HEK293 (cell line): ENCODE data around the gene HDAC10.

Experiments used
- GLIS1 ChIP-seq: fragments of 450-650 bp; formaldehyde crosslinking; IDR thresholded peaks from 2 replicates; pipeline ENCODE4 v1.5.1; 2016; ENCODE audit warnings: missing biosample characterization, missing genetic modification characterization
- HOXD13 ChIP-seq: sonication (generic); formaldehyde crosslinking; IDR thresholded peaks from 2 replicates; pipeline ENCODE4 v1.8.0; 2022; ENCODE audit warnings: missing genetic modification reagents, borderline replicate concordance
- MZF1 ChIP-seq: fragments of 450-650 bp; formaldehyde crosslinking; IDR thresholded peaks from 2 replicates; pipeline ENCODE4 v1.5.1; 2017; ENCODE audit warnings: missing biosample characterization, missing genetic modification characterization, borderline replicate concordance
- SP7 ChIP-seq: fragments of 450-650 bp; formaldehyde crosslinking; IDR thresholded peaks from 2 replicates; pipeline ENCODE4 v1.5.1; 2016; ENCODE audit warnings: missing biosample characterization, missing genetic modification characterization
- TRIM28 ChIP-seq: IDR thresholded peaks from 2 replicates; pipeline ENCODE4 v1.6.1; 2011; ENCODE audit warnings: low read length, control low read depth, borderline replicate concordance
- ZFP3 ChIP-seq: fragments of 450-650 bp; formaldehyde crosslinking; IDR thresholded peaks from 2 replicates; pipeline ENCODE4 v1.5.1; 2016; ENCODE audit warnings: low read depth, missing biosample characterization, missing genetic modification characterization
- ZNF155 ChIP-seq: fragments of 450-650 bp; formaldehyde crosslinking; IDR thresholded peaks from 2 replicates; pipeline ENCODE4 v1.5.1; 2016; ENCODE audit warnings: missing biosample characterization, missing genetic modification characterization
- ZNF157 ChIP-seq: fragments of 450-650 bp; formaldehyde crosslinking; IDR thresholded peaks from 2 replicates; pipeline ENCODE4 v1.5.1; 2016; ENCODE audit warnings: missing biosample characterization, missing genetic modification characterization
- ZNF19 ChIP-seq: fragments of 450-650 bp; formaldehyde crosslinking; IDR thresholded peaks from 2 replicates; pipeline ENCODE4; 2016; ENCODE audit warnings: missing biosample characterization, missing genetic modification characterization, low read depth
- ZNF221 ChIP-seq: fragments of 450-650 bp; formaldehyde crosslinking; IDR thresholded peaks from 2 replicates; pipeline ENCODE4 v1.5.1; 2017; ENCODE audit warnings: missing biosample characterization, missing genetic modification characterization, borderline replicate concordance
- ZNF335 ChIP-seq: fragments of 450-650 bp; formaldehyde crosslinking; conservative IDR thresholded peaks from 2 replicates; pipeline ENCODE4 v1.5.1; 2016; ENCODE audit warnings: missing biosample characterization, missing genetic modification characterization
- ZNF341 ChIP-seq: fragments of 450-650 bp; formaldehyde crosslinking; IDR thresholded peaks from 2 replicates; pipeline ENCODE4; 2016; ENCODE audit warnings: low read depth, missing biosample characterization, missing genetic modification characterization
- ZNF354C ChIP-seq: fragments of 450-650 bp; formaldehyde crosslinking; IDR thresholded peaks from 2 replicates; pipeline ENCODE4 v1.5.1; 2016; ENCODE audit warnings: missing biosample characterization, missing genetic modification characterization, low read depth, borderline replicate concordance
- ZNF391 ChIP-seq: fragments of 450-650 bp; formaldehyde crosslinking; IDR thresholded peaks from 2 replicates; pipeline ENCODE4 v1.5.1; 2016; ENCODE audit warnings: low read depth, missing biosample characterization, missing genetic modification characterization, borderline replicate concordance
- ZNF394 ChIP-seq: fragments of 450-650 bp; formaldehyde crosslinking; IDR thresholded peaks from 2 replicates; pipeline ENCODE4 v1.5.1; 2016; ENCODE audit warnings: missing biosample characterization, missing genetic modification characterization, mild to moderate bottlenecking, moderate library complexity, borderline replicate concordance
- ZNF433 ChIP-seq: fragments of 450-650 bp; formaldehyde crosslinking; IDR thresholded peaks from 2 replicates; pipeline ENCODE4 v1.5.1; 2016; ENCODE audit warnings: missing biosample characterization, missing genetic modification characterization, low read depth
- ZNF510 ChIP-seq: fragments of 450-650 bp; formaldehyde crosslinking; IDR thresholded peaks from 2 replicates; pipeline ENCODE4 v1.5.1; 2018; ENCODE audit warnings: mild to moderate bottlenecking, missing genetic modification characterization, missing biosample characterization; ENCODE audit not compliant: insufficient replicate concordance
- ZNF747 ChIP-seq: fragments of 450-650 bp; formaldehyde crosslinking; IDR thresholded peaks from 2 replicates; pipeline ENCODE4 v1.5.1; 2016; ENCODE audit warnings: missing biosample characterization, missing genetic modification characterization
- TF ChIP-seq, protein P1 (sequence below): fragments of 450-650 bp; formaldehyde crosslinking; IDR thresholded peaks from 2 replicates; pipeline ENCODE4 v1.5.1; 2016; ENCODE audit warnings: missing biosample characterization, missing genetic modification characterization
- TF ChIP-seq, protein P2 (sequence below): fragments of 450-650 bp; formaldehyde crosslinking; IDR thresholded peaks from 2 replicates; pipeline ENCODE4 v1.5.1; 2016; ENCODE audit warnings: missing biosample characterization, missing genetic modification characterization
- TF ChIP-seq, protein P3 (sequence below): fragments of 450-650 bp; formaldehyde crosslinking; IDR thresholded peaks from 2 replicates; pipeline ENCODE4 v1.5.1; 2016; ENCODE audit warnings: missing biosample characterization, missing genetic modification characterization

Gene HDAC10

DNA sequence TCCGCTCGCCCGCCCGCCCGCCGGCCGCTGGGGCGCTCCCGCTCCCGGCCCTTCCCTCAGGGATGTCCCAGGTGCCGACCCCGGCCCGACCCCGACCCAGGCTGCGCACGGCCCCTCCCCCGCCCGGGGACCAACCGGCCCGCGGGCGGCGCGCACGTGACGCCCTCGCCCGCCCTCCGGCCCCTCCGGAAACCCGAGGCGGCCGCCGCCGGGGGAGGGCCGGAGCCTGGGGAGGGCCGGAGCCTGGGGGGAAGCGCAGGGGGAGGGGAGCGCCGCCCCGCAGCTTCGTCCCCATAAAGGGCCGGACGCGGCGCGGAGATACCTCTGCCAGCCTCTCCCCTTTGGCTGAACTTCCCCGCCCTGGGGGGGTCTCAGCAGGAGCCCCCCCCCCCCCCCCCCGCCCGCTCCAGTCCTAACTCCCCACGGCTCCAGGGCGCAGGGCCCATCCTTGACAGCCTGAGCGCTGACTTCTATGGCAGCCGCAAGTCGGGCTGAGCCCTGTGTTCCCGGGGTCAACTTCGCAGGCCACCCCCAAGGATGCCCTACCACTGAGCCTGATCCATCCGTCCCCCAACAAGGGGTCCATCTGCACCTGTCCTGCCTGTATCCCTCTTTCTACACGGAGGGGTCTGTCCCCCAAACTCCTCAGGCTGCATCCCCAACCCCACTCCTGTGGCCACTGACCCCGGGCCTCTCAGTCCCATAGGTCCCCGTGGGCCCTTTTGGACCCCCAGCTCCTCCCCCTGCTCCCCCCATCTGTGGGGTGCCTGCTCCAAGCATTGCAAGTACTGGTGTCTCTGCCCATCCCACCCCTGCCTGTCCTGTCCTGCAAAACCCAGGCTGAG, 10.8 kb upstream of the HDAC10 start, which contains the start of gene MAPK12 (continued):
- TF ChIP-seq ZNF510 = no peak
- TF ChIP-seq, protein P1, sequence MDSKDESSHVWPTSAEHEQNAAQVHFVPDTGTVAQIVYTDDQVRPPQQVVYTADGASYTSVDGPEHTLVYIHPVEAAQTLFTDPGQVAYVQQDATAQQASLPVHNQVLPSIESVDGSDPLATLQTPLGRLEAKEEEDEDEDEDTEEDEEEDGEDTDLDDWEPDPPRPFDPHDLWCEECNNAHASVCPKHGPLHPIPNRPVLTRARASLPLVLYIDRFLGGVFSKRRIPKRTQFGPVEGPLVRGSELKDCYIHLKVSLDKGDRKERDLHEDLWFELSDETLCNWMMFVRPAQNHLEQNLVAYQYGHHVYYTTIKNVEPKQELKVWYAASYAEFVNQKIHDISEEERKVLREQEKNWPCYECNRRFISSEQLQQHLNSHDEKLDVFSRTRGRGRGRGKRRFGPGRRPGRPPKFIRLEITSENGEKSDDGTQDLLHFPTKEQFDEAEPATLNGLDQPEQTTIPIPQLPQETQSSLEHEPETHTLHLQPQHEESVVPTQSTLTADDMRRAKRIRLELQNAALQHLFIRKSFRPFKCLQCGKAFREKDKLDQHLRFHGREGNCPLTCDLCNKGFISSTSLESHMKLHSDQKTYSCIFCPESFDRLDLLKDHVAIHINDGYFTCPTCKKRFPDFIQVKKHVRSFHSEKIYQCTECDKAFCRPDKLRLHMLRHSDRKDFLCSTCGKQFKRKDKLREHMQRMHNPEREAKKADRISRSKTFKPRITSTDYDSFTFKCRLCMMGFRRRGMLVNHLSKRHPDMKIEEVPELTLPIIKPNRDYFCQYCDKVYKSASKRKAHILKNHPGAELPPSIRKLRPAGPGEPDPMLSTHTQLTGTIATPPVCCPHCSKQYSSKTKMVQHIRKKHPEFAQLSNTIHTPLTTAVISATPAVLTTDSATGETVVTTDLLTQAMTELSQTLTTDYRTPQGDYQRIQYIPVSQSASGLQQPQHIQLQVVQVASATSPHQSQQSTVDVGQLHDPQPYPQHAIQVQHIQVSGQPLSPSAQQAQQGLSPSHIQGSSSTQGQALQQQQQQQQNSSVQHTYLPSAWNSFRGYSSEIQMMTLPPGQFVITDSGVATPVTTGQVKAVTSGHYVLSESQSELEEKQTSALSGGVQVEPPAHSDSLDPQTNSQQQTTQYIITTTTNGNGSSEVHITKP (tag by site-specific recombination) = peak; percentile 68
- TF ChIP-seq ZNF221 = no peak
- no peak for TF ChIP-seq MZF1
- TF ChIP-seq ZNF747 (tag by site-specific recombination) = no peak
- no peak for TF ChIP-seq ZNF157
- TF ChIP-seq ZNF433 (tag by site-specific recombination) = no peak
- no peak for TF ChIP-seq TRIM28
- peak; percentile 58 for TF ChIP-seq ZNF335 (tag by site-specific recombination)
- no peak for TF ChIP-seq ZNF354C (tag by site-specific recombination)
- TF ChIP-seq, protein P2, sequence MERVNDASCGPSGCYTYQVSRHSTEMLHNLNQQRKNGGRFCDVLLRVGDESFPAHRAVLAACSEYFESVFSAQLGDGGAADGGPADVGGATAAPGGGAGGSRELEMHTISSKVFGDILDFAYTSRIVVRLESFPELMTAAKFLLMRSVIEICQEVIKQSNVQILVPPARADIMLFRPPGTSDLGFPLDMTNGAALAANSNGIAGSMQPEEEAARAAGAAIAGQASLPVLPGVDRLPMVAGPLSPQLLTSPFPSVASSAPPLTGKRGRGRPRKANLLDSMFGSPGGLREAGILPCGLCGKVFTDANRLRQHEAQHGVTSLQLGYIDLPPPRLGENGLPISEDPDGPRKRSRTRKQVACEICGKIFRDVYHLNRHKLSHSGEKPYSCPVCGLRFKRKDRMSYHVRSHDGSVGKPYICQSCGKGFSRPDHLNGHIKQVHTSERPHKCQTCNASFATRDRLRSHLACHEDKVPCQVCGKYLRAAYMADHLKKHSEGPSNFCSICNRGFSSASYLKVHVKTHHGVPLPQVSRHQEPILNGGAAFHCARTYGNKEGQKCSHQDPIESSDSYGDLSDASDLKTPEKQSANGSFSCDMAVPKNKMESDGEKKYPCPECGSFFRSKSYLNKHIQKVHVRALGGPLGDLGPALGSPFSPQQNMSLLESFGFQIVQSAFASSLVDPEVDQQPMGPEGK (tag by site-specific recombination) = peak; percentile 60; the same call in 1 of the 2 replicates
- TF ChIP-seq ZNF155 (tag by site-specific recombination) = no peak
- TF ChIP-seq, protein P3, sequence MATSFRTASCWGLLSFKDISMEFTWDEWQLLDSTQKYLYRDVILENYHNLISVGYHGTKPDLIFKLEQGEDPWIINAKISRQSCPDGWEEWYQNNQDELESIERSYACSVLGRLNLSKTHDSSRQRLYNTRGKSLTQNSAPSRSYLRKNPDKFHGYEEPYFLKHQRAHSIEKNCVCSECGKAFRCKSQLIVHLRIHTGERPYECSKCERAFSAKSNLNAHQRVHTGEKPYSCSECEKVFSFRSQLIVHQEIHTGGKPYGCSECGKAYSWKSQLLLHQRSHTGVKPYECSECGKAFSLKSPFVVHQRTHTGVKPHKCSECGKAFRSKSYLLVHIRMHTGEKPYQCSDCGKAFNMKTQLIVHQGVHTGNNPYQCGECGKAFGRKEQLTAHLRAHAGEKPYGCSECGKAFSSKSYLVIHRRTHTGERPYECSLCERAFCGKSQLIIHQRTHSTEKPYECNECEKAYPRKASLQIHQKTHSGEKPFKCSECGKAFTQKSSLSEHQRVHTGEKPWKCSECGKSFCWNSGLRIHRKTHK = no peak
- no peak for TF ChIP-seq ZNF19 (tag by site-specific recombination)
- TF ChIP-seq ZFP3 (tag by site-specific recombination) = no peak
- TF ChIP-seq HOXD13 (CRISPR knock-in tag) = no peak
- no peak for TF ChIP-seq ZNF394 (tag by site-specific recombination)
- TF ChIP-seq ZNF341 = peak; percentile 35; the same call in 1 of the 2 replicates
- TF ChIP-seq SP7 (tag by site-specific recombination) = no peak; the same call in 1 of the 2 replicates
- no peak for TF ChIP-seq ZNF391 (tag by site-specific recombination)
- peak; percentile 71 for TF ChIP-seq GLIS1 (tag by site-specific recombination)
- TF ChIP-seq, all 188 proteins: peak for 11
